ENCODE data around the gene PNLIPRP3.

The PNLIPRP3 gene

GRCh38 chr10:116451711-116452337, 24.2 kb downstream of the PNLIPRP3 start:
- DNase-seq = no peak

- DNase-seq = no peak
Observed at GRCh38 chr10:116452338-116452720, 24.7 kb downstream of the PNLIPRP3 start.

- no peak for DNase-seq
Observed at GRCh38 chr10:116457488-116457887, 29.8 kb downstream of the PNLIPRP3 start.

DNA sequence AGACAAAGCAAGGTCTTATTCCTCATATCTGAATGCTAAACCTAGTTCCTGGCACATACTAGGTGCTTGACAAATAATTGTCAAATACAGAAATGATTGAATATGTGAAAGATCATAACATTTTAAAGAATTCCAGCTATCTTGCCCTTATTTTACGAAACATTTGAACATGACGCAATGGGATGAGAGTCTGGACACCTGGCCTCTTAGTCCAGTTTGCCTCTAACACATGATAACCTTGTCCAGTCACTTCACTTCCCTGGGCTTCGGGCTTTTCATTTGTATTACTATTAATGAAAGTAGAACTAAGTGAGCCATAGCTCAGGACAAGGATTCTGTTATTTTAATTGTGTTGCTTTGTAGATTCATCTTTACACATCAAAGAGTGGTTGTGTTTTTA, 32.6 kb downstream of the PNLIPRP3 start:
- DNase-seq = no peak

- no peak for DNase-seq
Observed at GRCh38 chr10:116461680-116462079, 34.0 kb downstream of the PNLIPRP3 start.

- no peak for DNase-seq
Observed at GRCh38 chr10:116464257-116464656, 36.6 kb downstream of the PNLIPRP3 start.

DNA sequence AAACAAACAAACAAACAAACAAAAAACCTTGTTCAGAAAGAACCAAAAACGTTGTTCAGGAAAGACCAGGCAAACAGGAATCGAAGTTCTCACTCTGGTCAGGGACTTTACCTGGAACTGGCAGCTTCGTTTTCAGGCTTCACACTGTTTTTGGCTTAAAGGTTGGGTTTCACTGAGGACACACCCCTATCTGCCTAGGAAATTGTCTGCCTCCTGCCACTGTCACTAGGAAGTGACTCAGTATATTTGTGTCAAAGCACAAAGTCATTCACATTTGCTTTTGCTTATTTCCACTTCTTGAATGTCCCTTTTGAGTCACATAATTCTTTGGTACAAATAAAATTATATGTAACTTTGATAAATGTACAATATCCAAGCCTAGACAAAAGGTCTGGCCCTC, 37.9 kb downstream of the PNLIPRP3 start:
- DNase-seq = no peak

GRCh38 chr10:116466715-116467422, 39.2 kb downstream of the PNLIPRP3 start:
- no peak for DNase-seq

DNA sequence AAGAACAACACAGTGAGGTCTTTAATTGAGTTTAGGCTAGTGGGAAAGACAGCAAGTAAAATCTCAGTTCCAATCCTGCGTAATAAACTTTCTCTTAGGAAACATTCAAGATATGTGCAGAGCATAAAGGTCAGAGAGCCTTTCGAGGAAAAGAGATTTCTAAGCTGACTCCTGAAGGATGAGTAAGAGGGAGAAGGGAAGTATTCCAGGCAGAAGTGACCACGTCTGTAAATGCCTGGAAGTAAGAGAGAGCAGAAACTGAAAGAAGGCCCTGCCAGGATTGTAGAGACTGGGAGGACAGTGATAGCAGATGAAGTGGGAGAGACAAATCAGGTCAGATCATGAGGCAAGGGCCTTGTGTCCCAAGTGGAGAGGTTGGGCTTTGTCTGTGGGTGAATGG, 41.8 kb downstream of the PNLIPRP3 start:
- no peak for DNase-seq

- no peak for DNase-seq
Observed at GRCh38 chr10:116470071-116470470, 42.4 kb downstream of the PNLIPRP3 start.

- no peak for DNase-seq
Observed at GRCh38 chr10:116470768-116471415, 43.2 kb downstream of the PNLIPRP3 start.

- DNase-seq = no peak
Observed at GRCh38 chr10:116472891-116473290, 45.2 kb downstream of the PNLIPRP3 start.

GRCh38 chr10:116475866-116476265, 48.2 kb downstream of the PNLIPRP3 start:
- no peak for DNase-seq

DNA sequence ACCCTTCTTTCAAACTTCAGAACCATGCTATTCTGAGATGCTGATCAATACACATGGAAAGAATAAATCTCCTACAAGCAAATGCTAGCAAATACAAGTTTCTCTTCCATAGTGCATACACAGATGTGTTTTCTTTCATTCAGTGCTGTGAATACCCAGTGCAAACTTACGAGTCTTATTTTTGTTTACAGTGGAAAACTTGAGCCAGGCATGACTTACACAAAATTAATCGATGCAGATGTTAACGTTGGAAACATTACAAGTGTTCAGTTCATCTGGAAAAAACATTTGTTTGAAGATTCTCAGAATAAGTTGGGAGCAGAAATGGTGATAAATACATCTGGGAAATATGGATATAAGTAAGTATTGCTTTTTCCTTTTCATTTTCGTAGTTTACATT, 48.8 kb downstream of the PNLIPRP3 start:
- DNase-seq = no peak

DNA sequence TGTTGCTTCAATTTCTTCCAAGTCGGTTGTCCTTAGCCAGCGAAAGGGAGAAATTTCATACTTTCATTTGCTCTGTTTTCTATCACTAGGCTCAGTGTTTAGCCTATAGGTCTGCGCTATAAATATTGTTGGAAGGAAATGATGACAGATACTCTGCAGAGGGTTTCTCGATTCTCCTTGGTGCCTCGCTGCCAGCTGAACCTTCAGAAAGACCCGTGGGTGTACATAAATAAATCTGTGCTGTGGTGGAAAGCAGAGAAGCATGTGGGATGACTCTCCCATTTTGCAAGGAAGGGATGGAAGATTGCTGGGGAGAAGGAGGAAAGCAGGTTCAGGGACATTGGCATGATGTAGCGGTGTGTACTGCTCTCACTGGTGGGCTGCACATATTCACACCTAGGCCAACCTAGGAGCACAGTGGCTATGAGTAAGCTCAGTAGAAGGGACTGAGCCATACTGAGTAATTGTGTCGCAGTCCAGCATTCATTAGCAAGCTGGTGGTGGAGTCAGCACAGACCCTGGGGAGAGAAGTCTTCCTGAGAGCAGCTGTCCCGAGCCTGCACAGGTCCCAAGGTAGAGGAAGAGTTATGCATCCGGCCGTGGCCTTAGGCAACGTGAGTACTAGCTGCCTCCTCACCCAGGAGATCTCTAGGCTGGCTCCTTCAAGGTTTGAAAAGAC, 50.5 kb downstream of the PNLIPRP3 start:
- no peak for DNase-seq

DNA sequence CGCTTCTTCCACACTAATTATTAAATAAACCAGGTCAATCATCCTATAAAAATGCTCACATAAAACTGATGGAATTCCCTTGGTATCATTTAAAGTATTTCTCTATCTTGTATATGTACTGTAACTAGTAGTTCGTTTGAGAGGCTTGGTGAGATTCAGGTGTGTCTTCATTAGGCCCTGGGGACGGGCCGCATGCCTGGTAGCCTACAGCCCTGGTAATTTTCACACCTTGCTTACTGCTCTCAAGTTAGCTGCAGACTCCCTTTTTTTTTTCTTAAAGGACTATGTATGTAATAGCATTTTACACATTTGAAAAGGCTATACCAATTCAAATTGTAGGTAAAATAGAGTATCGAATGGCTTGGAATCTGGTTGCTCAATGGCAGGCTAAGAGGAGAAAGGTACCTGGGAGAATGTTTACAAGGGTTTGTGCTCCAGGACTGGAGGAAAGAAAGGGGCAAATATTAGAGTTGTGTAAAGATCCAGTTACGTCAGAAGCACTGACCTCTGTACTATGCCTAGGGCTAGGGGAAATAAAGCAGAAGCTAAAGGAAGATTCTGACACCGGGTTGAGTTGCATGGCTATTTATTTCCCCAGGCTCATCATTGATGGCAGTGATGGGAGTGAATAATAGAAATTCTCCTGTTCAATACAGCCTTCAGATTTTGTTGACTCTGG, 59.3 kb downstream of the PNLIPRP3 start:
- no peak for DNase-seq

DNA sequence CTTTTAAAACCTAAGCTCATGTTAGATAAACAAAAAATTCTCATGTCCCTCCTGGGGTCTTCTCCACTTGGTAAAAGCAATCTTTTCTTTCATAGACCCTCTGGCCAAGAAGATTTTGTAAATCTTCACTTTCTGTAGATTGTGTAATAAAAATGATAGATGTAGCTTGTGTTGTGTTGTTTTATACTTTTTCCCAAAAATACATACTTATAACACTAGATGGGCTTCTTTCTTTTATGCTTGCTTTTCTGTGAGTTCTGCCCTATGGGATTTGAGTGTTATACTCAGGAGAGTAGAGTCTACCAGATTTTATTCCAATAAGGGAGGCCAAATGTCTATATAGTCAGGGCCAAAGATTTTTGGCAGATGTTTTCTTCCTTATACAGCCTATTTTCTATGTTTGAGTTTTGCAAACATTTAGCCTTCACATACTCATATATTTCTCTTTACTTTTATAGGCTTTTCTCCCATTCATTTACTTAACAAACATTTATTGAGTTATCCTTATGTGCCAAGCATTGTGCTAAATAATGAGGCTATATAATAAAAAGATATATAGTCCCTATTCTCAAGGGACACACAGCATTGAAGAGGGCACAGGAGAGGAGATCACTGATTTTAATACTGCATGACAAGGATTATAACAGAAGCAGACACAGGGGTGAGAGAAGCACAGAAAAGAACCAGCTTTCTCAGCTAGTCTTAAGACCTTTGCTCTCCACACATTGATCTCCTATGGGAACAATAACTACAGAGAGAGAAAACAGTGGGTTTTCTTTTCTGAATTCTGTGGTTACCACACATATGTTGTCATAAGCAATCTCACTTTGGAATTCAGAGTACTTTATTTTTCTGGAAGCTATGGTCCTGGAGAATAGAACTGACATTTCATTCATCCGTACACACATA, 60.1 kb downstream of the PNLIPRP3 start:
- DNase-seq = no peak

- DNase-seq = no peak
Observed at GRCh38 chr10:116489460-116489859, 61.8 kb downstream of the PNLIPRP3 start.

- no peak for DNase-seq
Observed at GRCh38 chr10:116490028-116490662, 62.5 kb downstream of the PNLIPRP3 start.

DNA sequence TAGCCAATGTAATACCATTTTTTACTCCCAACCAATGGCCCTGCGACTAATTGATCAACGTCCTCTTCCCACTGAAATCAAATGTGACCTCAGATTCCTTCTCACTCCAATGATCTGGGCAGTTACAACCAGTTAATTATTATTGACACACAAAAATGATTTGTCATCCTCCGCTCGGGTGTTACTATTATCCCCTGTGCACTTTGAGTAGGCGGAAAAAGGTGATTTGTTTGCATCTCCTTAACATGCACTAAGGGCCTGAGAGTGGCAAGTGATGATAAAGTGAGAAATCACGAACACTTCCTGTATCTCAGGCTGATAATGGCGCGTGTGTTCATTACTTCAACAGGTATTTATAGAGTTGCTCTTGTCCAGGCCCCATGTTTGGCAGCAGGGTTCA, 77.1 kb downstream of the PNLIPRP3 start:
- DNase-seq = no peak

- DNase-seq = no peak
Observed at GRCh38 chr10:116510565-116510964, 82.9 kb downstream of the PNLIPRP3 start.

- DNase-seq = no peak
Observed at GRCh38 chr10:116511365-116511764, 83.7 kb downstream of the PNLIPRP3 start.
